Measurements from ENCODE around the gene EFCAB11.

EFCAB11 gene

DNA sequence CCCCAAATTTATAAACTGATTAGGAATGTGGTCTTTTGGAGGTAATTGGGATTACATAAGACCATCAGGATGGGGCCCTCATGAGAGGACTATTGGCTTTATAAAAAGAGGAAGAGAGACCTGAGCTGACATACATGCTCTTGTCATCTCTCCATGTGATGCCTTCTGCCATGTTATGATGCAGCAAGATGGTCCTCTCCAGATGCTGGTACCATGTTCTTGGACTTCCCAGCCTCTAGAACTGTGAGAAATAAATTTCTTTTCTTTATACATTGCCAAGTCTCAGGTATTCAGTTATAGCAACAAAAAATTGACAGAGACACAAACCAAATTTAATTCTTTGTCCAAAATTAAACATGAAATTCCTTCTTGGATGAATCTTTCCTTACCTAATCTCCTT lies 92.9 kb downstream of the EFCAB11 start:
- no peak for DNase-seq

DNA sequence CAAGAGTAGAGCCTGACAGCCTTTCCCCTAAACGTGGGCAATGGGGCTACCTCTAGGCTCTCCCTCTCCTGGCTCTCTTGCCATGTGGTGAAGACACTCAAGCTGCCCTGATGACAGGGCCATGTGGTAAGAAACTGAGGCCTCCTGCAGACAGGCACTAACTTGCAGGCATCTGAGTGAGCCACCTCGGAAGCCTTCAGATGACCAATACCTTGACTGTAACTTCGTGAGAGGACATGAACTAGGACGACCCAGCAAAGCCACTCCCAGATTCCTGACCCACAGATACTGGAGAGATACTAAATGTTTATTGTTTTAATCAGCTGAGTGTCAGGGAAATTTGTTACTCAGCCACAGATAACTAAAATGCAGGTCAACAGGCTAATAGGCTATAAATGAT lies 96.4 kb downstream of the EFCAB11 start:
- DNase-seq: no peak

DNA sequence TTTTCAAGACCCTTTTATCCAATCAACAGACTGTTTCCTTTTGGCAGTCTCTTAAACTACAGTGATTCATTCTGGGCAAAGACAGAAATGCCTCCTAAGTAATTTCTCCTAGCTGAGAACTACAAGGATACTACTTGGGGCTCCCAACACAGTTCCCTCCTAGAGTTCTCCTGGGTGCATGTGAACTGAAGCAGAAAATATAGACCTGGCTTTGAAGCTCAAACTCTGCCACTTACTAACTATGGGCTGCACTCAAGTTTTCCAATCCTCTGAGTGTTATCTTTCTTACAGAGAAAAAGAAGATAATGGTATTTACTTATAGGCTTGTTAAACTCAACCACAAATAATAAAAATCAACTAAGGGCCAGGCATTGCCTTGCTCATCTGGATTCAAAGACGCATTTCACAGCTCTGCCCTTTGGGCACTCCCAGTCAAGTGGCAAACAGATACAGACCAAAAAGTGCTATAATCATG lies 97.6 kb downstream of the EFCAB11 start:
- no peak for DNase-seq

DNA sequence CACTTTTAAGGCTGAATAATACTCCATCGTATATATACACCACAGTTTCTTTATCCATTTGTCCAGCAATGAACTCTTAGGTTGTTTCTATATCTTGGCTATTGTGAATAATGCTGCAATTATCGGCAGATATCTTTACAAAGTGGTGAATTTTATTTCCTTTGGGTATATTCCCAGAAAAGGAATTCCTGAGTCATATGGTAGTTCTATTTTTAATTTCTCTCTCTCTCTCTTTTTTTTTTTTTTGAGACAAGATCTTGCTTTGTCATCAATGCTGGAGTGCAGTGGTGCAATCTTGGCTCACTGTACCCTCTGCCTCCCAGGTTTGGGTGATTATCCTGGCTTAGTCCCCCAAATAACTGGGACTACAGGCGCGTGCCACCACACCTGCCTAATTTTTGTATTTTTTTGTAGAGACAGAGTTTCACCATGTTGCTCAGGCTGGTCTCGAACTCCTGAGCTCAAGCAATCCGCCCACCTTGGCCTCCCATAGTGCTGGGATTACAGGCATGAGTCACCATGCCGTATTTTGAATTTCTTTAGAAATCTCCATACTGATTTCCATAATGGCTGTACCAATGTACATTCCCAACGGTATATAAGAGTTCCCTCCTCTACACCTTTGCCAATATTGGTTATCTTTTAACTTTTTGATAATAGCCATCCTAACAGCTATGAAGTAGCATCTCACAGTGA lies 98.4 kb downstream of the EFCAB11 start:
- peak; percentile 74 for DNase-seq

DNA sequence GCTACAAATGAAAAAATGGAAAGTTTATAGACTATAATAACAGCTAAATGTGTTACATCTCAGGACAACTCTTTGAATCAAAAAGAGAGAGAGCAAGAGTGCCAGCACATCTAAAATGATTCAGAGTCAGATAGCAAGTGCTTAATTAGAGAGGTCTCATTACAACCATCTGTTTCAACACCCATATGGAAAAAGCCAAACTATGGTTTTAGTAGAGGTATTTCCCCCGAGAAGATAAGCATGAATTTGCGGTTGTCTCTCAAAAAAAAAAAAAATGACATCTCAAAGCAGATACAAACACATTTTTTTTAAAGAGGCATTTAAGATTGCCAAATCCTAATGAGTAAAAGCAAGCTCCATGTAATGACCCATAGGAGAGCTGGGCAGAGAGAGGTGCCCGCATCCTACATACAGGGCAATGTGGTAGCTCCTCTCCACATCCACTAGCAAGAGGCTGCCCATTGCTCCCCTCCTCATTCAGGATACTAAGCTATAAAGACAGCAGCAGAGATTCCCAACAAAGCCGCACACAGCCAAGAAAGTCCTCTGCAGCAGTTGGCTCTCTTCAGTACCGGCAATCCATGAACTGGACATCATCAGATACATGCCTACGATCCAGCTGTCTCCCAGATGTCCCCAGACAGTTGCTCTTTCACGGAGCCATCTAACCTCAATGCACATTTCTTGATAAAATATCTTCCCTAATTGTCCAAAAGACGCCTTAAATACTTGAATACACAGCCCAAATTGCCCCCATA lies 100.4 kb downstream of the EFCAB11 start:
- no peak for DNase-seq

DNA sequence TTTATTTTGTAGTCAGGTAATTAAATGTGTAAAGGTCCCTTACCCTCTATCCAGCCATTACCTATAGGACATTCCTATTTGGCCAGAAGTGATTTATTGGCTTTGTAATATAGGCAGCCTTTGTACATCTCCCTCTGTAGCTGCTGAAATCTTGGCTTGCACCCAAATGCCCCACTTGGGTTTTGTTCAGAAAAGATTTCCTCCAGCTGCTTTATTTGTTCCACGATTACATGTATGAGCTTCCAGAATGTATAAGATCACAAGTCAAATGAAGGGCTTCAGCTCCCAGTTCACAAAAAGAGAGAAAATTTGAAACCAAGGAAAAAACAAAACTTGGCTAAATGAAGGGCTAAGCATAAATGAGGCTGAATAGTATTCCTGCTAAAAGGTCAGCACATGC lies 103.4 kb downstream of the EFCAB11 start:
- no peak for DNase-seq

DNA sequence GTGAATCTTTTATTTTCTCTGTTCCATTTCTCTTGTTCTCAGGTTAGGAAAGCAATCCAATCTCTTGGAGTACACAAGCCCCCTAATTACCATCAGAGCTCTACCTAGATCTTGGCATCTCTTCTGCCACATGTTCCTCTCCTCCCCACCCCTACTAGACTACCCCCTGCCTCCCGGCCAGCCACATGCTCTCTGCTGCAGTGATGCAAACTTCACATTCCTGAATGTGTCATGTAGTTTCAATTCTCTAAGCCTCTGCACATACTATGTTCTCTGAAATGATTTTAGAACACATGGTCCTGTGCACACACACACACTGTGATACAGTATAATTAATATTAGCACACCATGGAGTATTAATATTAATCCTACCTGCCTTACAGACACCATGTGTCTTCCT lies 104.6 kb downstream of the EFCAB11 start:
- no peak for DNase-seq

DNA sequence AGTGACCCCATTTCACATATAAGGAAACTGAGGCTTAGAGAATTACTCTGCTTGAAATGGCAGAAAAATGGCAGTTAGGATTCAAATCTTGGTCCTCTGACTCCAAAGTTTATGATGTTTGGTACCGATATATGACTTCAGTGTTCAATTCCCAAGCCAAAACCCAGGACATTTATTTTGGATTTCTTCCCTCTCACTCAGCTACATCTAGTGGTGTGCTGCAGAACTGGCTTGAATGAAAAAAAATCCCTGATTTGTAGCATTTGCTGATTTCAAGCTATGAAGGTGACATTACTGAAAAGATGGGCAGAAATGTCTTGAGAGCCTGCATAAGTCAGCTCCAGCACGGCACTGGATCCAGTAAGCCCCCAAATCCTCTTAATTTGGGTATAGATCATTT lies 106.4 kb downstream of the EFCAB11 start:
- no peak for DNase-seq

DNA sequence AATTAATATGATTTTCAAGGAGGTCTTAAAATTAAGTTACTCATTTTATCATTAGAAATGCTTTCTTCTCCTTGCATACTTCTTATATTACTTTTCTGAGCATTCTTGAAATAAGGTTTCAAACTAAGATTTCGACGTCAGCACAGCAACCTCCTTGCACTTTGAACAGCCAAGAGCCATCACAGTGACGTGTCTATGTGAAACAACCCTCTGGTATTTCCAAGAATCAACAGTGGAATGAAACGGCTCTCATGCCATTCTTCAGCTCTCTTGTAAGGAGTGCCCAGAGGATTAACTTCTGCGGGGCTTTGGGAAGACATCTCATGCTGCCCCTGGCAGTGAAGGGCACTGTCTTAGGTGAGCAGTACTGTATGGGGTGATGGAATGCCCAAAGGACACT lies 109.2 kb downstream of the EFCAB11 start:
- DNase-seq: peak; percentile 42

DNA sequence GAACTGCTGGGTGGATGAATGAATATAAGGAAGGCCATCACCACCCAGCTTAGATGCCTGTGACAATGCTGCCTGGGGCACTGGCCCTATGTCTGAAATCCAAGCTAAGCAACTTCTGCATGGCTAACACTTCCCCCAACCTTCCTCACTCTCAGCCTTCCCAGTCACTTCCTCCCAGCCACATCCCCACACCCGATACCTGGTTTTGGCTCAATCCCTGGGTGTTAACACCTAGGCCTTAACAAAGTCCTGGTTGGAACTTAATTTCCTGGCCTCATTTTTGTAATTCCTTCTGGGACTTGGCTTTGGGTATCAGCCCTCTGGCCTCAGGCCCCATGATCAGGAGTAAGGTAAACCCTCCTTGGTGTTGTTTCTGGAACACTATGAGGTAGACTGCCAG lies 110.0 kb downstream of the EFCAB11 start:
- DNase-seq: no peak

DNA sequence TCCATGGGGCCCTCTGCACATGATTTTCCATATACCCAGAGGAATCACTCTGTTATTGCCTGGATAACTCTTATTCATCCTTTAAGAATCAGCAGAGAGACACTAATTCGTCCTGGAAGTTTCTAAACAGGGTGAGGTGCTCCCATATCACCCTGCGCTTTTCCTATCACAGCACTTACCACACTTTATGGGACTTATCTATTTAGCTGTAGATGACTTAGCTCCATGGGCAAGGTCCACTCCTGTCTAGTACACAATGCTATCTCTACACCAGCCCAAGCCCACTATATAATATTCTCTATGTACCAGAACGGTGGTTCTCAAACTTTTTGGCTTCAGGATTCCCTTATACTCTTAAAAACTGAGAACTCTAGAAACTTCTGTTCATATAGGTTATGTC lies 111.7 kb downstream of the EFCAB11 start:
- no peak for DNase-seq

DNA sequence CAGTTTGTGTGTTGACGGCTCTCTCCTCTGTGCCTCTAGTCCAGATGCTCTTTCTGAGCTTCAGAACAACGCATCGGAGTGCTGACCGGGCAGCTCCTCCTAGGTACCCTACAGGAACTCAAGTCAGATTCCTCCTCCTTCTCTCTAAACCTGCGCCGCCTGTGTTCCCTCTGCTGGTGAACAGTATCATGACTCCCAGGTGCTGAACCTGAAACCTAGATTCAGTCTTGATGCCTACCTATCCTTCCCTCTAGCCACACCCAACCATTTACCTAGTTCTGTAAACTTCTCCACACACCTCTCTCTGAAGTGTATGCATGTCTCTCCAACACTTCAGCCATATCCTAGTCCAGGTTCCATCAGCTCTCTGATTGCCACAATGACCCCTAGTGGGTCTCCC lies 112.7 kb downstream of the EFCAB11 start:
- DNase-seq: no peak

DNA sequence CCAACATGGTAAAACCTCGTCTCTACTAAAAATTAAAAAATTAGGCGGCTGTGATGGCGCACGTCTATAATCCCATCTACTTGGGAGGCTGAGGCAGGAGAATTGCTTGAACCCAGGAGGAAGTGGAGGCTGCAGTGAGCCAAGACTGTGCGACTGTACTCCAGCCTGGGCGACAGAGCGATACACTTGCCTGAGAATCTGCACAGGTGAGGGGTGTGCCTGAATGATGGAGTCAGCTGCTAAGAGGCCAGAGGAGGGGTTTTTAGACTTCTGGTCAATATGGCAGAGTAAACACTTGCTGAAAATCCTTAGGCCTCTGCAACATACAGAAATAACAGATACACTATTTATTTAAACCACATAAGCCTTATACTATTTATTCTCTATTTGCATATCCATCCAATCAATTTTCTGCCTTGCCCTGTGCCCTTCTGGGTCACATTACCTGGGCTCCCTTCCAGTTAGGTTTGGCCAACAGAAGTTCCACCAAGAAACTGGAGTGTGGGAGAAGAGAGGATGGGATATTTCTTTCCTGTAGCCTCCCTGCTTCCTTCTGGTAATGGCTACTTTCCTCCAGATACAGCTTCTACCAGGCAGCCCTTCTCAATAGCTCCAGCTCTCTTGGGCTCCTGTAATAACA lies 117.6 kb downstream of the EFCAB11 start:
- no peak for DNase-seq

DNA sequence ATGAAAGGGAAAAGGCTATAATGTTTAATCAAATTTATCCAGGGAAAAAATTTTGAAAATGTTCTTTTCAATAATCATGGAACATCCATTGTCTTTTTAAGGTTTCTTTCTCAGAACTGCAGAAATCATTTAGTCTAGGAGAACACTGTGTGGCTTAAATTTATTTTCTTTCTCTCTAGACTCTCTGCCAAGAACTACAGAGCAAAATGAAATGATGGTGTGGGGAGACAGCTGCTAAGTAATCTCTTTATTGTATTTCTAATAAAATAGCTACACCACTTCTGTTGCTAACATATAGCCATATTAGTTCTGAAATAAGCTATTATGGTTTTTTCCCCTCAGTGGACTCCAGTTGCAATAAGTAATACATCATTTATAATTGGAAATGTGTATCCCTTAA lies 120.9 kb downstream of the EFCAB11 start:
- no peak for DNase-seq

DNA sequence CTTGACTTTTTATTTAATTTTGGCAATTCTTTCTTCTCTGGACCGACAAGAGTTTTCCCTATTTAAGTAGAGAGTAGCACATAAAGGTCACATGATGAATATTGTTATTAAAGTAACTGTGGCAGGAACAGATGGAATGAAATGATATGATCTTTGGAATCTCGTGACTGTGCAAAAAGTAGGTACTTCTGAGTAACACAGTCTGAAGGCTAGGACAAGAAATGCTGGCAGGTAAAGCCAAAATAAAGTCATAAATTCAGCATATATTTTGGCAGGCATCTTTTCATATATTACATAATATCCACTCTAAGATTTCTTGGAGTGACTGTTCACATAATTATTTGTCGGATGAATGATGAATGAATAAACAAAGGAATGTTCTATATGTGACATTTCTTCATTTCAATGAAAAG lies 121.4 kb downstream of the EFCAB11 start:
- no peak for DNase-seq

DNA sequence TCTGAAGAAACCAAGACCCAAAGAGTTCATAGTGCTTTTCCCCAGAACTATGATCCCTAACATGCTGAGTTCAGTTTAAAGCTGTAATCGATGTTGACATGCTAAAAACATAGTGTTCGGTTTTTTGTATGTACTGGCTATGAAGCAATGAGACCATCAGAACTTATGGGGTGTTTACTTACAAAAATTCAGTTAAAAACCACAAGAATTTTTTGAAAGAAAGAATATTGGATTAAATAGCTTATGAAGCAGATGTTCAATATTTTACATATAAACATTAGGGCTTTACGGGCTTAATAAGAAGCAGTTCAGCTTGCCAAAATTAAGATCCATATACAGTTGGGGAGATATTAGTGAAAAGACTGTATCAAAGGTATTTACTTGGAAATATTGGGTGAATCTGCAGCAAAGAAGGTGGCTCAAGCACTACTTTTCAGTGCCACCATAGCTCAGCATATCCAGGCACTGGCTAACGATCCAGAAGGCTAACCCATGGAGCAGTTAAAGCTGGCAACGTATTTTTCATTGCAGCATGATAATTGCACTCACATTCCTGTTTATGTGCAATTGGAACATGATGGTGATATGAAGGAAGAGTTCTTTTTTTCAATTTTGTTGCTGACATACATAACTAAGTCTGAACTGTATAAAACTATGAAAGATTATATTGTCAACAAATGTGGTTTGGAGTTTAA lies 125.9 kb downstream of the EFCAB11 start:
- DNase-seq: no peak

DNA sequence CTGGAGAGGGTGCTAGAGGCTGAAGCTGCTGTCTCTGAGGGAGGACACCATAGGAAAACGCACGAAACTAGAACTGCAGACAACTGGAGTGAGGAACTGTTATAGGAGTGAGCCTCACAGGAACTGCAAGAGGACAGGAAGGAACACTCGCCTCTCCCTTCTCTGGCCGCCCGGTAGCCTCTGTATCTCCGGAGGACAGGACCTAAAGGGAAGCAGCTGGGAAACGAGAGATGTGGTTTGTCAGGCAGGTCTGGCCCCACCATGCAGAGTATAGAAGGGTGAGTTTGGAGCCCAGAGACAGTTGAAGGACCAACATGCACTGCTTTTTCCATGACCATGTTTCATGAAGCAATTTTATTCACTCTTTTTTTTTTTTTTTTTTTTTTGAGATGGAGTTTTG lies 127.3 kb downstream of the EFCAB11 start:
- no peak for DNase-seq

DNA sequence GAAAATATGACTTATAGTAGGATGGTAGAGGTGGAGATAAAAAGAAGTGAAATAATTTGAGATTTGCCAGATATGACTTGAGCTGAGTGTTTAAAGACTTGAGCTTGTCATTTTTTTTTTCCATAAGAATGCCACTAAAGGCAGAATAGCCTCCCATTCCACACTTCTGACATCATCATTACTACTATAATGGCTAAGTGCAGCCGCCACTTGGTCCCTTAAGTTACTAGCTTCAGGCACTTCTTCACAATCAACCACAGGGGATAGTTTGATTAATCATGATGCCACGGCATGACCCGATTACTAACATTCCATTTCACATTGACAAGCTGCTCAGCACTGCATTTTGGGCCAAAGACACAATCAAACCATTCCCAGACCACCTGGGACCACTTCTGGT lies 127.9 kb downstream of the EFCAB11 start:
- no peak for DNase-seq

DNA sequence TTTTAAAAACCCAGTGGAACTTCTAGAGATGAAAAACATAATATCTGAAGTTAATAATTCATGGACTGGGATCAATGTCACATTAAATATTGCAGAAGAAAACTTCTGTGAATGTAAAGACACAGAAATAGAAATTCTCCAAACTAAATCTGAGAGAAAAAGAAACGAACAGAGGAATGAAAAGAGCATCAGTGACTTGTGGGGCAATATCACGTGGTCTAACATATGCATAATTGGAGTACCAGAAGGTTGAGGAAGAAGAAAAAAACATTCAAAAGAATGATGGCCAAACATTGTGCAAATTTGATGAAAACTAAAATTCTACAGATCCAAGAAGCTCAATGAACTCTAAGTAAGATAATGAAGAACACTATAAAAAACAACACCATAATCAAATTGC lies 130.8 kb downstream of the EFCAB11 start:
- no peak for DNase-seq

DNA sequence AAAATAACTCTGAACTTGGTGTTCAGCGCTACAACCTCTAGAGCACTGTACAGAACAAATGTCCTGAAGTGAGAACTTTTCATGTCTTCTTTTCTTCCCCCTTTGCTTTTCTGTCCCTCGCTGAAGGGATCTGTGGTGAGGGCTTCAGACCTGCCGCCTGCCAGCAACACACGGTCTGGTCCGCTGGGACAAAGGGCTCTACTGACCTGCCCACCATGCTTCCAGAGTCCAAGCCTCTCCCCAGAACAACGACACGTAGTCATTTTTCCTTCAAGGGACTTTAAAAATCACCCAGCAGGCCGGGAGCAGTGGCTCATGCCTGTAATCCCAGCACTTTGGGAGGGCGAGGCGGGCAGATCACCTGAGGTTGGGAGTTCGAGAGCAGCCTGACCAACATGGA lies 140.4 kb downstream of the EFCAB11 start:
- DNase-seq: no peak

DNA sequence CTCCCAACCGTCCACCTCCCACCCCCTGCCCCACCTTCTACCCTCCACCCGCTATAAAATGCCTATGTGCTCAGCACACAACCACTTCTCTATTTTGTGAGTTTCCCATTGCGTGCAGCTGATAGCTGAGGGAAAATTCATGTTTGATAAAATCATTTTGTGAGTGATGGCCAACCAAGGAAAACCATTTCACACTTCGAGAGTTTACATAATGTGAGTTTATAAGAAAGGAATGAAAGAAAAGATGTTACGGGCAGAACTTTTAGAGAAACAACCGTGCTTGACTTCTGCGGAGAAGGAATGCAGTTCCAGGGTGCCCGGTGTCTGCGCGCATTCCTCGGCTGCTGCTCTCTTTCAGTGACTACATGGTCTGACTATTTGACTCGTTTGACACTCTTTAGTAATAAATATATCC lies 140.9 kb downstream of the EFCAB11 start:
- peak; percentile 83 for DNase-seq

DNA sequence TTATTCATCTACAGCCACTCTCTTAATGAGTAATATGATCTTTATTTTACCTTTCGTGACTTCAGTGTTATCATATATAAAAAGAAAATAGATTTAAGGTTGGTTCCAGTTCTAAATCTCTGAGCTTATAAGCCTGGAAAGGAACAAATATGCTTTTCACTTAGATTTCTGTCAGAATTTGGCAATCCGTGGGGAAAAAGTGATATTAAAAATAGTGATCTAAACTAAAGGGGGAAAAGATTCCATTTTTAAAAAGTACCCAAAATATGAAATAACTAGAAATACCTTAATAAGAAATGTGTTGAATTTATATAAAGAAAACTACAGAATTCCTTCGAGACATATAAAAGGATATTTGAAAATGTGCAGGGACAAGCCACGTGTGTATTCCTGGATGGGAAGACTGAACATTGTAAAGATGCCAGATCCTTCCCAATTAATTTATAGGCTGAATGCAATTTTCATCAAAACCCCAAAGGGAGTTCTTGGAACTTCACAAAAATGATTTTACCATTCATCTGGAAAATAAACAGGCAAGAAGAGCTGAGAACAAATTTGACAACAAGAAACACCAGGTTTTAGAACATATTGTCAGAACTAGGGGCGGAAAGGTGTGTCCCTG lies 142.5 kb downstream of the EFCAB11 start:
- no peak for DNase-seq

DNA sequence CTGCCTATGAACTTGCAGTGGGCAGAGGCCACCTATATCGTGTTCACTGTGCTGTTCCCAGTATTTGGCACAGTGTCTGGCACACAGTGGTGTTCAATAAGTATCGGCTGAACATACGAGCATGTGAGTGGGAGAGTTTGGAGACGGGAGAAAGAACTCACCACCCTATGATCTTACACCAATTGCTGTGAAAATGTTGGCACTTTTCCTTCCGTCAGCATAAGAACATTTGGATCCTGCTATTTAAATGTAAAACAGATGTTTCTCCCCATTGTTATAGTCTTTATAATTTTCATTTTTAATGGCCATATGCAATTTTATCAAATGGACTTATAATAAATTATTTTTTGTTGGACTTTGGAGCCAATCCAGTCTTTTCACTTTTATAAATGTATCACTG lies 144.4 kb downstream of the EFCAB11 start:
- no peak for DNase-seq
